SH-SY5Y (cell line): Measurements from ENCODE around the gene PPP1R12C.

ENCODE experiments used
- GATA2 ChIP-seq: IDR thresholded peaks from 2 replicates; pipeline ENCODE4 v1.6.1; 2011; ENCODE audit warnings: mild to moderate bottlenecking, low read depth, low read length
- GATA3 ChIP-seq: IDR thresholded peaks from 2 replicates; pipeline ENCODE4 v1.6.1; 2011; ENCODE audit warnings: low read depth, mild to moderate bottlenecking, low read length, moderate library complexity

DNA sequence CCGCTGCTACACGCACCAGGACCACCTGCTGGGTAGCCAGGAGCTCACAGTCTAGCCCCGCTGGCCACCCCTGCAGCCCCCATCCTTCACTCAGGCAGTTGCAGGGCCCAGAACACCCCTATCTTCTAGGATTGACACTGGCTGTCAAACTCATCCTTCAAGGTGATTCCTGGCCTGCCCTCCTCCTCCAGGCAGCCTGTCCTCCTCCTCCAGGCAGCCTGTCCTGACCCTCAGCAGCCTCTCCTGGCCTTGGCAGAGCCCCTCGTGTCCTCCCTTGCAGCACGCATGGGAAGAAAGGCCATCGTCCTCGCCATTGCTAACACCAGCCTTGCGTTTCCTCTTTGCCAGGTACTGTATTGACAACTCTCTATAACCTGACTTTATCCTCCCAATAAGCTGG lies 45.5 kb downstream of the PPP1R12C start:
- no peak for TF ChIP-seq GATA2
- TF ChIP-seq GATA3, result no peak
